Peyer's patch (tissue), 4 donors: Measurements from ENCODE around the gene DAZAP2. TPM values are rescaled to one million over a fixed set of nuclear protein-coding genes. Genes with fewer than 3 reads are reported as not detected.
"Not testable (repeated sequence)": the region's sequence is repeated elsewhere in the genome, so short reads cannot be mapped to it uniquely, and the experiment has no call there.

ENCODE experiments used
- DNase-seq, 3 donors: peaks; one replicate each; pipeline ENCODE4 v3.0.0-alpha.2; 2017 to 2019
- H3K27ac ChIP-seq, 4 donors: fragments of 200-600 bp; sonication (generic); one replicate each; pipeline ENCODE4 v1.5.1; 2016 to 2019
- H3K27me3 ChIP-seq, 2 donors: fragments of 200-600 bp; sonication (generic); one replicate each; pipeline ENCODE4 v1.5.1; 2019
- H3K36me3 ChIP-seq, 3 donors: fragments of 200-600 bp; sonication (generic); one replicate each; pipeline ENCODE4 v1.5.1; 2016 to 2019
- H3K4me1 ChIP-seq, 4 donors: fragments of 200-600 bp; sonication (generic); one replicate each; pipeline ENCODE4 v1.5.1; 2016 to 2019
- H3K4me3 ChIP-seq, 4 donors: fragments of 200-600 bp; sonication (generic); 1 replicate in 3 of 4; 2 replicates in 1 of 4; pipeline ENCODE4 v1.5.1; 2016 to 2019; ENCODE audit warnings: mild to moderate bottlenecking in 1 of 4
- H3K9me3 ChIP-seq, 4 donors: fragments of 200-600 bp; sonication (generic); one replicate each; pipeline ENCODE4 v1.5.1; 2016 to 2019; ENCODE audit warnings: mild to moderate bottlenecking in 1 of 4
- CTCF ChIP-seq, 6 experiments: fragments of 450-650 bp in 4 of 6; fragments of 200-600 bp in 2 of 6; sonication (generic) in 1 of 6; IDR thresholded peaks; one replicate each; pipeline ENCODE4 v1.5.1; 2017 to 2019; ENCODE audit warnings: antibody characterized with exemption in 6 of 6, mild to moderate bottlenecking in 3 of 6, moderate library complexity in 1 of 6
- POLR2A ChIP-seq, 2 donors: fragments of 450-650 bp; IDR thresholded peaks; one replicate each; pipeline ENCODE4 v1.5.1; 2017; ENCODE audit warnings: antibody characterized with exemption in 2 of 2, mild to moderate bottlenecking in 2 of 2, moderate library complexity in 2 of 2
- total RNA-seq, 4 donors: library from RNA; depleted of rRNA; stranded (reverse); fragments of >200 nt; gene quantifications; one replicate each; pipeline ENCODE4 v1.1.0, GENCODE V29; 2016

Gene DAZAP2
- total RNA-seq, 4 donors from 2014 or later, result 220 to 372 (median 284) TPM

DNA sequence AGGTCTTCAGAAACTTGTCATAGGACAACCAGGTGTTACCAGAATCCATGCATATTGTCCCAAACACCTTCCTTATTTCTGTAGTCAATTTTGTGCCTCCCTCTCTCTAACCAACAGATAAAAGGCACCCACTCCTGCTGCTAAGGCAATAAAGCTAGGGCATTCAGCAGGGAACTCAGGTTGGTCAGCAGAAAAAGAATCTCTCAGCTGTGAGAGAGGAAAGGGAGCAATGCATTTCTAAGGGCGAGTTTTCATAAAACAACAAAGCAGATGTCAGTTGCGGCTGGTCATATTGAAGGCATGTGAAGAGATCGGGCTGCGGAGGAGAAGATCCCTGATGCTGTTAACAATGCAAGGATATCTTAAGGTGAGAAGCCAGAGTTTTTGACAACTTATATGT is 13.4 kb upstream of the DAZAP2 start:
- no peak overlapping the region for H3K27ac ChIP-seq
- peak in 1 of 3 donors; percentile 9 for DNase-seq
- TF ChIP-seq POLR2A (IDR thresholded peaks at IDR 0.05), result no peak
- TF ChIP-seq CTCF (IDR thresholded peaks at IDR 0.05), result no peak

GRCh38 chr12:51225771-51226170 is 12.9 kb upstream of the DAZAP2 start:
- Histone ChIP-seq H3K36me3 (no peaks in the 10 kb centered on the region), H3K27me3 (no peaks in the 10 kb centered on the region), H3K9me3 (no peaks in the 10 kb centered on the region), H3K4me3 (no peak overlapping the region), H3K4me1 (no peaks in the 10 kb centered on the region), H3K27ac (no peak overlapping the region)
- DNase-seq, result no peak
- TF ChIP-seq CTCF (IDR thresholded peaks at IDR 0.05) (no peak), POLR2A (IDR thresholded peaks at IDR 0.05) (no peak)

More for the DNA sequence above, 13.4 kb upstream of the DAZAP2 start:
- Histone ChIP-seq H3K9me3 (no peaks in the 10 kb centered on the region), H3K4me3 (no peak overlapping the region), H3K36me3 (no peaks in the 10 kb centered on the region), H3K4me1 (no peaks in the 10 kb centered on the region), H3K27me3 (no peaks in the 10 kb centered on the region)

DNA sequence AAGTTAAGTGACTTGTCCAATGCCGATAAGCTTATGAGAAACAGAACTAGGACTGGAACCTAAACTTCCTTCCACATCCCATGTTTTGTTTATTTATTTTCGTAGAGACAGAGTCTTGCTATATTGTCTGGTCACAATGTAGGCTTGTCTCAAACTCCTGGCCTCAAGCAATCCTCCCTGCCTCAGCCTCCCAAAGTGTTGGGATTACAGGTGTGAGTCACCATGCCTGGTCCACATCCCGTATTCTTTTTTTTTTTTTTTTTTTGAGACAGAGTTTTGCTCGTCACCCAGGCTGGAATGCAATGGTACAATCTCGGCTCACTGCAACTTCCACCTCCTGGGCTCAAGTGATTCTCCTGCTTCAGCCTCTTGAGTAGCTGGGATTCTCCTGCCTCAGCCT is 11.5 kb upstream of the DAZAP2 start:
- not testable (repeated sequence) for H3K27me3 ChIP-seq, H3K36me3 ChIP-seq, H3K27ac ChIP-seq, H3K9me3 ChIP-seq, H3K4me3 ChIP-seq, H3K4me1 ChIP-seq
- DNase-seq, result peak in 1 of 3 donors; percentile 5

DNA sequence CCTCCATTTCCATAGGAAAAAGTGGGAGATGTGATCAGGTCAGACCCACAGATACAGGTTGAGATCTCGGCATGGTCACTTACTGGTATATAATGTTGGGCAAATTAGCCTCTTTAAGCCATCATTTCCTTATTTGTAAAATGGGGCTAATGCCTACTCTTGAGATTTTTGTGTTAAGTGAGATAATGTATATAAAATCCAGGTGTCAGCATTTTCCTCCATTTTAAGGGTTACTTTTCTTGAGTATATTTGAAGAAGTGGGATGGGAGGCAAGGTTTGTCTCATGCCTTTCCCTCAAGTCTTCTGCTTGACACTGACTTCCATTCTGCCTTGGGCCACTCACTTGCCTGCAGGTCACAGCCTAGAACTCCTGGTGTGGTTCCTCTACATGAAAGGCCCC is 10.7 kb upstream of the DAZAP2 start:
- Histone ChIP-seq H3K36me3 (no peaks in the 10 kb centered on the region), H3K27ac (no peak overlapping the region), H3K4me3 (no peak overlapping the region), H3K9me3 (no peaks in the 10 kb centered on the region), H3K27me3 (no peaks in the 10 kb centered on the region), H3K4me1 (no peaks in the 10 kb centered on the region)
- TF ChIP-seq POLR2A (IDR thresholded peaks at IDR 0.05) (no peak), CTCF (IDR thresholded peaks at IDR 0.05) (no peak)
- DNase-seq, result no peak

DNA sequence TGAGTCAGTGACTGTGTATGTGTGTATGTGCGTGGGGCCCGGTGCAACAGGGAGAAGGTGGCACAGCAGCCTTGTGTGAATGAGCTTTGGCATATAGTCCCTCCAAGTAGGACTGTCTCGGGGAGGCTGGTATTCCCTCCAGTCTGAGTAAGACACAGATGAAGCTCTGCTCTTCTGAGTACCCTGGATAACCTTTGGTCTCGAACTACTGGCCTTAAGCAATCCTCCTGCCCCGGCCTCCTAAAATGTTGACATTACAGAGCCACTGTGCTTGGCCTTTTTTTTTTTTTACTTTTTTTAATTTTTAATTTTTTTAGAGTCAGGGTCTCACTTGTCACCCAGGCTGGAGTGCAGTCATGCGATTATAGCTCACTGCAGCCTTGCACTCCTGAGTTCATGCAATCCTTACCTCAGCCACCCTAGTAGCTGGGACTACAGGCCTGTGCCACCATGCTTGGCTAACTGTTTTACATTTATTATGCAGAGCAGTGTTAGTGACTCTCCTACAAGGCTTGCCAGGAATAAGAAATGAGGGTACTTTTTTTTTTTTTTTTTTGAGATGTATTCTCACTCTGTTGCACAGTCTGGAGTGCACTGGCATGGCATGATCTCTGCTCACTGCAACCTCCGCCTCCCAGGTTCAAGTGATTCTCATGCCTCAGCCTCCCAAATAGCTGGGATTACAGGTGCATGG is 9.4 kb upstream of the DAZAP2 start:
- no peak overlapping the region for H3K27ac ChIP-seq
- no peak for TF ChIP-seq CTCF (IDR thresholded peaks at IDR 0.05)
- no peak for TF ChIP-seq POLR2A (IDR thresholded peaks at IDR 0.05)
- H3K9me3 ChIP-seq, result no peaks in the 10 kb centered on the region
- no peaks in the 10 kb centered on the region for H3K27me3 ChIP-seq
- H3K4me3 ChIP-seq, result no peak overlapping the region
- no peaks in the 10 kb centered on the region for H3K36me3 ChIP-seq
- DNase-seq, result peak in 1 of 3 donors; percentile 15
- H3K4me1 ChIP-seq, result no peaks in the 10 kb centered on the region

- no peak overlapping the region for H3K27ac ChIP-seq
- no peaks in the 10 kb centered on the region for H3K27me3 ChIP-seq
- TF ChIP-seq CTCF (IDR thresholded peaks at IDR 0.05), result no peak
- TF ChIP-seq POLR2A (IDR thresholded peaks at IDR 0.05), result no peak
- no peak overlapping the region for H3K4me3 ChIP-seq
- no peaks in the 10 kb centered on the region for H3K9me3 ChIP-seq
- H3K4me1 ChIP-seq, result no peaks in the 10 kb centered on the region
- DNase-seq, result no peak
- no peaks in the 10 kb centered on the region for H3K36me3 ChIP-seq
These were observed 6.0 kb upstream of the DAZAP2 start for GRCh38 chr12:51232642-51233041.
